ENCODE results near the gene C12orf57. TPM values are rescaled to one million over a fixed set of nuclear protein-coding genes. Genes with fewer than 3 reads are reported as not detected.

Gene C12orf57
- total and polyA plus RNA-seq, 10 of the 15 experiments (the other 5 are each of a cell fraction or from before 2014, with no cell fraction given): 64.5 to 377 (median 211) TPM

- TF ChIP-seq, protein P1, sequence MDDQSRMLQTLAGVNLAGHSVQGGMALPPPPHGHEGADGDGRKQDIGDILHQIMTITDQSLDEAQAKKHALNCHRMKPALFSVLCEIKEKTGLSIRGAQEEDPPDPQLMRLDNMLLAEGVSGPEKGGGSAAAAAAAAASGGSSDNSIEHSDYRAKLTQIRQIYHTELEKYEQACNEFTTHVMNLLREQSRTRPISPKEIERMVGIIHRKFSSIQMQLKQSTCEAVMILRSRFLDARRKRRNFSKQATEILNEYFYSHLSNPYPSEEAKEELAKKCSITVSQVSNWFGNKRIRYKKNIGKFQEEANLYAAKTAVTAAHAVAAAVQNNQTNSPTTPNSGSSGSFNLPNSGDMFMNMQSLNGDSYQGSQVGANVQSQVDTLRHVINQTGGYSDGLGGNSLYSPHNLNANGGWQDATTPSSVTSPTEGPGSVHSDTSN (IDR thresholded peaks at IDR 0.05; ENCODE audit: insufficient replicate concordance, low read depth, low read length): no peak
- no peak for TF ChIP-seq ZNF217 (IDR thresholded peaks at IDR 0.05)
- TF ChIP-seq HDGF (IDR thresholded peaks at IDR 0.05): peak; percentile 16; the same call in 1 of the 2 replicates
- TF ChIP-seq KLF5 (IDR thresholded peaks at IDR 0.05; ENCODE audit: partially characterized antibody): no peak
Measured at GRCh38 chr12:6946033-6946919, 2.5 kb downstream of the C12orf57 start (continued).

DNA sequence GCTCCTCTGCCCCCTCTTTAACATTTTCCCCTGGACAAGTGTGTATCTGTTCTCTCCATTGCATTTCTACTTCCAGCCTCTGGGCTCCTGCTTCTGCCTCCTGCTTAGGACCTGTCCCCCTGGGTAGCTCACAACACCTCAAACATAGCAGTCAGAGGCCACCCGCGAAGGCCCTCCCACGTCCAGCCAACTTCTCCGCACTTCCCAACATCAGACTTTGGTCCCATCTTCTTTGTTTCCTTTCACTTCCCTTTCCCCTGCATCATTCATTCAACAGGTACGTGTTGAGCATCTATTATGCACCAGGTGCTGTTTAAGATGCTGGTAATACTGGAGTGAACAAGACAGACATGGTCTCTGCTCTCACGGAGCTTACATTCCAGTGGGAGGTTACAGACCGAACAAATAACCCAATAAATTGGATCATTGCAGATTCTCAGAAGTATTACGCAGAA is 3.1 kb downstream of the C12orf57 start:
- H2AFZ ChIP-seq (ENCODE audit: control insufficient read depth, low read depth, low read length): no peak overlapping the region
- peak overlapping the region; percentile 91 for H3K27ac ChIP-seq (ENCODE audit: control insufficient read depth, insufficient read depth)
- no TSS peak for BruUV-seq (replicated peaks)
- no peak for DNase-seq (ENCODE audit: low read depth, low spot score)
- WGBS (ENCODE audit: insufficient coverage, insufficient replicate concordance, low lambda C conversion rate, missing lambda C conversion rate): 22% methylated on average over 8 of the region's 8 CpGs
- ChIA-PET RAD21 (ENCODE audit: unreplicated experiment) (interaction anchor here (0.6 to 7.0 kb wide), 8 partner anchors 13 to 163 kb away, joined by 3 to 426 read pairs (median 5); partner anchors contain the start of genes C1RL and LPCAT3), SMC1A (ENCODE audit: uncharacterized antibody, unreplicated experiment) (interaction anchor here (0.6 to 11.6 kb wide), 6 partner anchors 13 to 165 kb away, joined by 3 to 395 read pairs (median 36); partner anchors contain the start of gene C1RL), CTCF (interaction anchor here (0.8 to 11.6 kb wide), 10 partner anchors 14 to 165 kb away, joined by 3 to 645 read pairs (median 14); partner anchors contain the start of genes C1R, C1RL and LPCAT3), POLR2A (interaction anchor here (0.7 to 17.8 kb wide), 10 partner anchors 9 to 163 kb away, joined by 3 to 524 read pairs (median 4); partner anchors contain the start of genes C1RL, CDCA3, LPCAT3 and USP5)
- peak; percentile 50; the same call in 1 of the 2 replicates for TF ChIP-seq SPI1 (IDR thresholded peaks at IDR 0.05; ENCODE audit: borderline replicate concordance, insufficient read depth, low read depth, low read length)
- TF ChIP-seq NBN (IDR thresholded peaks at IDR 0.05): 0 out of 2 replicates have a peak, but pooled peaks have one; percentile 7
- no peak for TF ChIP-seq ZNF207 (IDR thresholded peaks at IDR 0.05; ENCODE audit: borderline replicate concordance)
- TF ChIP-seq EP300 (IDR thresholded peaks at IDR 0.05; ENCODE audit: borderline replicate concordance in 1 of 2, control insufficient read depth in 1 of 2, low read depth in 2 of 2, low read length in 2 of 2): 0 out of 4 replicates have a peak, but pooled peaks of 1 of the 2 experiments have one; percentile 20
- no peak for TF ChIP-seq RB1 (IDR thresholded peaks at IDR 0.05; ENCODE audit: borderline replicate concordance)
- peak; percentile 92 for TF ChIP-seq ZNF24 (IDR thresholded peaks at IDR 0.05)
- TF ChIP-seq GATAD2B (conservative IDR thresholded peaks at IDR 0.05; ENCODE audit: low read depth): no peak
- TF ChIP-seq PKNOX1 (IDR thresholded peaks at IDR 0.05): no peak
- peak overlapping the region; percentile 90 for H3K9ac ChIP-seq (ENCODE audit: control insufficient read depth, insufficient read depth, low read length)
- peaks cover 51% of the 10 kb centered on the region for H3K4me1 ChIP-seq (ENCODE audit: control insufficient read depth, insufficient read depth, low read length)
- peak overlapping the region; percentile 78 for H3K4me3 ChIP-seq
- H3K4me2 ChIP-seq (ENCODE audit: control insufficient read depth, insufficient read depth): peak overlapping the region; percentile 61
- no peak for FAIRE-seq
- intact Hi-C loops (cut with micrococcal nuclease; ENCODE audit: unreplicated experiment): no loop called here
- no peaks in the 10 kb centered on the region for H3K9me3 ChIP-seq (replicated peaks; ENCODE audit: control insufficient read depth, insufficient read depth, low read length)
- in situ Hi-C loops (cut with MboI): no loop called here
- no peaks in the 10 kb centered on the region for H4K20me1 ChIP-seq (ENCODE audit: control insufficient read depth, insufficient read depth)
- peaks cover 0 to 8% of the 10 kb centered on the region in 2 experiments; a peak in 1 of 4 replicates for H3K36me3 ChIP-seq (ENCODE audit: control insufficient read depth in 2 of 2, insufficient read depth in 2 of 2, low read length in 1 of 2)
- no peak for ATAC-seq
- H3K79me2 ChIP-seq (ENCODE audit: control insufficient read depth, insufficient read depth, low read length): peaks cover 52% of the 10 kb centered on the region
- H3K27me3 ChIP-seq (replicated peaks in 1 of 2; ENCODE audit: control insufficient read depth in 2 of 2, insufficient read depth in 2 of 2, low read length in 1 of 2): no peaks in the 10 kb centered on the region

Data from GM12878 (cell line).